ENCODE results near the gene GOLPH3L.
"Not testable (repeated sequence)": the region's sequence is repeated elsewhere in the genome, so short reads cannot be mapped to it uniquely, and the experiment has no call there.

GOLPH3L gene

GRCh38 chr1:150604226-150604588, 92.7 kb downstream of the GOLPH3L start:
- peak overlapping the region in 3 of 5 donors; percentile 22 to 73 (median 66) for H3K9ac ChIP-seq (ENCODE audit: low read length in 5 of 5)
- H3K4me3 ChIP-seq (ENCODE audit: low read depth in 1 of 5, low read length in 5 of 5) = no peak overlapping the region
- peaks cover 0 to 14% (median 8%) of the 10 kb centered on the region in 5 donors for H3K4me1 ChIP-seq (ENCODE audit: control insufficient read depth in 5 of 5, insufficient read depth in 5 of 5, low read length in 5 of 5)
- H3K9me3 ChIP-seq (ENCODE audit: control insufficient read depth in 5 of 5, low read length in 5 of 5) = no peaks in the 10 kb centered on the region
- no peaks in the 10 kb centered on the region for H3K27me3 ChIP-seq (ENCODE audit: control insufficient read depth in 5 of 5, insufficient read depth in 4 of 5, low read length in 5 of 5)
- no peaks in the 10 kb centered on the region for H3K36me3 ChIP-seq (ENCODE audit: control insufficient read depth in 5 of 5, insufficient read depth in 5 of 5, low read length in 5 of 5)
- peak overlapping the region; percentile 77 for H3K27ac ChIP-seq (ENCODE audit: low read depth, low read length)

DNA sequence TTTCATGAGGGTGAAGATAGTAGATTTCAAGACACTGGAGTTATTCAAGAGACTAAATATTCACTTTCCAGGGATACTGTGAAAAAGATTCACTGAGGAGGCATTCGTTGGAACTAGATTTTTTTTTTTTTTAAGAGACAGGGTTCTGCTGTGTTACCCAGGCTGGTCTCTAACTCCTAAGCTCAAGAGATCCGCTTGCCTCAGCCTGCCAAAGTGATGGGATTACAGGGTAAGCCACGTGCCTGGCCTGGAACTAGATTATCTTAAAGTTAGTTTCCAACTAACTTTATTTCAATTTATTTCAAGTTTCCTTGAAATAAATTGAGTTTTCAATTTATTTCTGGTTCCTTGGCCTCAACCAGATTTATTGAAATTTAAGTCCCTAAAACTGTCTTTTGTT, 93.2 kb downstream of the GOLPH3L start:
- Histone ChIP-seq H3K27ac (ENCODE audit: low read depth, low read length) (peak overlapping the region; percentile 77), H3K9ac (ENCODE audit: low read length in 5 of 5) (peak overlapping the region in 2 of 5 donors; percentile 66 to 73), H3K4me1 (ENCODE audit: control insufficient read depth in 5 of 5, insufficient read depth in 5 of 5, low read length in 5 of 5) (peaks cover 0 to 13% (median 8%) of the 10 kb centered on the region in 5 donors), H3K9me3 (ENCODE audit: control insufficient read depth in 5 of 5, low read length in 5 of 5) (no peaks in the 10 kb centered on the region), H3K36me3 (ENCODE audit: control insufficient read depth in 5 of 5, insufficient read depth in 5 of 5, low read length in 5 of 5) (no peaks in the 10 kb centered on the region), H3K27me3 (ENCODE audit: control insufficient read depth in 5 of 5, insufficient read depth in 4 of 5, low read length in 5 of 5) (no peaks in the 10 kb centered on the region), H3K4me3 (ENCODE audit: low read depth in 1 of 5, low read length in 5 of 5) (no peak overlapping the region)

DNA sequence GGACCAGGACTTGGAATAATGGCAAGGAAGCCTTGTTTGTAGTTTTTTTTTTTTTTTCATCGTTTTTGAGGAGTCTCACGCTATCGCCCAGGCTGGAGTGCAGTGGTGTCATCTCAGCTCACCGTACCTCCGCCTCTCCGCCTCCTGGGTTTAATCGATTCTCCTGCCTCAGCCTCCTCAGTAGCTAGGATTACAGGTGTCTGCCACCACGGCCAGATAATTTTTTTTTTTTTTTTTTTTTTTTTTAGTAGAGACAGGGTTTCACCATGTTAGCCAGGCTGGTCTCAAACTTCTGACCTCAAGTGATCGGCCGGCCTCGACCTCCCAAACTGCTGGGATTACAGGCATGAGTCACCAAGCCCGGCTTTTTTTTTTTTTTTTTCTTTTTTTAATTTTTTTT, 94.6 kb downstream of the GOLPH3L start:
- not testable (repeated sequence) for H3K27me3 ChIP-seq (ENCODE audit: control insufficient read depth in 5 of 5, insufficient read depth in 4 of 5, low read length in 5 of 5)

DNA sequence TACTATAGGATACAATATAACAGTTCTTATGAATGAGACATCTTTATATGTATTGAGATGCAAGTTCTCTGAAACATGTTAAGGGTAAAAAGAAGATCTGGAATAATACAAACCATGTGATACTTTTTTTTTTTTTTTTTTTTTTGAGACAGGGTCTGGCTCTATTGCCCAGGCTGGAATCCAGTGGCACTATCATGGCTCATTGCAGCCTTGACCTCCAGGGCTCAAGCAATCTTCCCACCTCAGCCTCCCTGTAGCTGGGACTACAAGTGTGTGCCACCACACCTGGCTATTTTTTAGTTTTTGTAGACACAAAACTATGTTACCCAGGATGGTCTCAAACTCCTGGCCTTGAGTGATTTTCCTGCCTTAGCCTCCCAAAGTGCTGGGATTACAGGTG, 95.4 kb downstream of the GOLPH3L start:
- Histone ChIP-seq H3K27ac (ENCODE audit: low read depth, low read length) (no peak overlapping the region), H3K9me3 (ENCODE audit: control insufficient read depth in 5 of 5, low read length in 5 of 5) (no peaks in the 10 kb centered on the region), H3K9ac (ENCODE audit: low read length in 5 of 5) (no peak overlapping the region), H3K4me1 (ENCODE audit: control insufficient read depth in 5 of 5, insufficient read depth in 5 of 5, low read length in 5 of 5) (peaks cover 0 to 13% (median 8%) of the 10 kb centered on the region in 5 donors), H3K4me3 (ENCODE audit: low read depth in 1 of 5, low read length in 5 of 5) (no peak overlapping the region), H3K36me3 (ENCODE audit: control insufficient read depth in 5 of 5, insufficient read depth in 5 of 5, low read length in 5 of 5) (no peaks in the 10 kb centered on the region), H3K27me3 (ENCODE audit: control insufficient read depth in 5 of 5, insufficient read depth in 4 of 5, low read length in 5 of 5) (no peaks in the 10 kb centered on the region)

More for the DNA sequence above, 94.6 kb downstream of the GOLPH3L start:
- H3K27ac ChIP-seq (ENCODE audit: low read depth, low read length); H3K9ac ChIP-seq (ENCODE audit: low read length in 5 of 5); H3K36me3 ChIP-seq (ENCODE audit: control insufficient read depth in 5 of 5, insufficient read depth in 5 of 5, low read length in 5 of 5); H3K4me3 ChIP-seq (ENCODE audit: low read depth in 1 of 5, low read length in 5 of 5); H3K9me3 ChIP-seq (ENCODE audit: control insufficient read depth in 5 of 5, low read length in 5 of 5): not testable (repeated sequence)
- H3K4me1 ChIP-seq (ENCODE audit: control insufficient read depth in 5 of 5, insufficient read depth in 5 of 5, low read length in 5 of 5) = peaks cover 0 to 13% (median 8%) of the 10 kb centered on the region in 5 donors

DNA sequence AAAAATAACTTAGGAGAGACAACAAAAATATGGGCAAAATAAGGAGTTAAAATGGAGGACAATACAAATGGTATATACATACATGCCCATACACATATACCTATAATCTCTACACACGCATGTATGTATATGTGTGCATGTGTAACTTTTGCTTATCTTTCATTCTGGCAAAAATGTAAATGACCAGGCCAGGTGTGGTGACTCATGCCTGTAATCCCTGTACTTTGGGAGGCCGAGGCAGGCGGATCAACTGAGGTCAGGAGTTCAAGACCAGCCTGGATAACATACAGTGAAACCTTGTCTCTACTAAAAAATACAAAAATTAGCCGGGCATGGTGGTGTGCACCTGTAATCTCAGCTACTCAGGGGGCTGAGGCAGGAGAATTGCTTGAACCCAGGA, 98.6 kb downstream of the GOLPH3L start:
- H3K4me1 ChIP-seq (ENCODE audit: control insufficient read depth in 5 of 5, insufficient read depth in 5 of 5, low read length in 5 of 5); H3K4me3 ChIP-seq (ENCODE audit: low read depth in 1 of 5, low read length in 5 of 5); H3K27me3 ChIP-seq (ENCODE audit: control insufficient read depth in 5 of 5, insufficient read depth in 4 of 5, low read length in 5 of 5); H3K9me3 ChIP-seq (ENCODE audit: control insufficient read depth in 5 of 5, low read length in 5 of 5); H3K27ac ChIP-seq (ENCODE audit: low read depth, low read length); H3K9ac ChIP-seq (ENCODE audit: low read length in 5 of 5); H3K36me3 ChIP-seq (ENCODE audit: control insufficient read depth in 5 of 5, insufficient read depth in 5 of 5, low read length in 5 of 5): not testable (repeated sequence)

DNA sequence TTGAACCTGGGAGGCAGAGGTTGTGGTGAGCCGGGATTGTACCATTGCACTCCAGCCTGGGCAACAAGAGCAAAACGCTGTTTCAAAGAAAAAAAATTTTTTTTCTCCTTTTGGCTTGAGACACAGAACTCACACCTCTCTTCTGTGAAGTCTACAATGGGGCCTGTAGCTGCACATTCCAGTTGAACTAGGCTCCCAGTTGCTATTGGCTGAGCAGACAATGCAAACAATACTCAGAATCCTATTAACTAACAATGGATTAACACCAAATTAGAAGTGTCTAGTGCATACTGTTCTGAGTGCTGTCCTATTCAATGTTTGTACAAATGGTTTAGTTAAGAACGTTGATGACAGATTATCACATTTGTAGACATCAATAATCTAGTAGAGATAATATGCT, 100.0 kb downstream of the GOLPH3L start:
- H3K27ac ChIP-seq (ENCODE audit: low read depth, low read length) = no peak overlapping the region
- no peaks in the 10 kb centered on the region for H3K27me3 ChIP-seq (ENCODE audit: control insufficient read depth in 5 of 5, insufficient read depth in 4 of 5, low read length in 5 of 5)

More for the DNA sequence above, 100.0 kb downstream of the GOLPH3L start:
- peaks cover 0 to 2% (median 0%) of the 10 kb centered on the region in 5 donors for H3K4me1 ChIP-seq (ENCODE audit: control insufficient read depth in 5 of 5, insufficient read depth in 5 of 5, low read length in 5 of 5)
- no peak overlapping the region for H3K9ac ChIP-seq (ENCODE audit: low read length in 5 of 5)
- no peaks in the 10 kb centered on the region for H3K9me3 ChIP-seq (ENCODE audit: control insufficient read depth in 5 of 5, low read length in 5 of 5)
- H3K36me3 ChIP-seq (ENCODE audit: control insufficient read depth in 5 of 5, insufficient read depth in 5 of 5, low read length in 5 of 5) = no peaks in the 10 kb centered on the region
- H3K4me3 ChIP-seq (ENCODE audit: low read depth in 1 of 5, low read length in 5 of 5) = no peak overlapping the region

All from subcutaneous abdominal adipose tissue (tissue), 5 donors.